Activated T-cell treated with anti-CD3 and anti-CD28 coated beads for 4 hours (primary cell): ENCODE data around the gene DBF4B.
"Not testable (repeated sequence)": the region's sequence is repeated elsewhere in the genome, so short reads cannot be mapped to it uniquely, and the experiment has no call there.

ENCODE experiments used
- DNase-seq: peaks from one replicate; pipeline ENCODE4 v3.0.0-alpha.2; 2020

DBF4B gene

DNA sequence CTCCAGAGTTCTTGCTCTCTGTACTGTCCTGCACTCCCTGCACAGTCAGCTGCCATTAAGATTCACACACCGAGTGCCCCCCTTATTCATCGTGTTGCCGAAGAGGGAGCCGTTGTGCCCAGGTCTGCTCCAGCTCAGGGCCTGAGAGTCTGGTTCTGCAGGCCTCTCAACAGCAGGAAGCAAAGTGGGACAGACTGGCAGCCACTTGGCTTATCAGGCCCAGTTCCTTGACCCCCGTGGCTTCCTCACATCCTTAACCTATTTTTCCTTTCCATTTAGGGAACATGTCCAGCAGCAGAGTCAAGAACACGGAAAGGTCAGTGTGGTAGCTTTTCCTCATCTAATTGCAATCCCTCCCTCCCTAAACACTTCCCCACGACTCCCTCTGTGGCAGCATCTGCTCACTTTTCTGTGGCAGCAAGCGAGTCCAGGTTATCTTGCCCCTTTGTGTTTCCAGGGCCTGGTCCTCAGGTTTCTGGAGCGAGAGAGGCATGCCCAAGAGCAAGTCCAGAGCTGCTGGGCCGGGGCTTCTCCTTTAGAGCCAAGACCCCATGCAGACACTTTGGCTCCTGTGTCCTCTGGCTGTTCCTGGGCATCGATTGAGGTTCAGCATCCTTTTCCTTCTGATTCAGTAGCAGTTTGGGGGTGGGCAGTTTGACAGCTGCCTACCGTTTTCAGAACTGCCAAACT, 28.2 kb downstream of the DBF4B start:
- DNase-seq = no peak

DNA sequence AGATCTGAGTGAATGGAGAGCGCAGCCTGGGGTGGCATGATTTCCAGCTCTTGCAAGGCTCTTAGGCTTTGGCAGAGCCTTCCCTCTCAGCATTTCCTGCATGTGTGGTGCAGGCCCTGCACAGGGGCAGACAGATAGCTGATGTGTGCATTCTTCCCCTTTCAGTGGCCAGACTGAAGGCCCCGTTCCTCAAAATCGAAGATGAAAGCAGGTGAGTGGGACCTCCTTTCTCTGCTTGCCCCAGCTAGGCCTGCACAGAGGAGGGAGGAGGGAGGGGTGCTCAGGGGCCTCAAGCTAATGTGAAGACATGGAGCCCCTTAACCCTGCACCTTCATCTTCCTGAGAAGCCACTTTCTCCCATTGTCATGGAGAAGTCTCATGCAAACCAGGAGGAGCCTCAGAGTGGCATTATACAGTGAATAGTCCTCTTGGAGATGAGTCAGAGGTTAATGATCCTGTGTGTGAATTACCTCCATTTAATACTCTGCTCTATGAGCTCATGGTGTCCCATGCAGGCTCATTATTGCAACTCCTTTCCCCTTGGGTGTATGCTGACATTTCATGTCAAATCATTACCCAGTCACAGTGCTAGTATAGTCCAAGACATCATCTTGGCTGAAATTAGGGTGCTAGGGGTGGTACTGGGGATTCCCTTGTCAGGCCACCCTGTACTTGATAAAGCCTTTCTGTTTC, 29.9 kb downstream of the DBF4B start:
- DNase-seq = no peak

GRCh38 chr17:44741316-44741715, 32.9 kb downstream of the DBF4B start:
- no peak for DNase-seq

DNA sequence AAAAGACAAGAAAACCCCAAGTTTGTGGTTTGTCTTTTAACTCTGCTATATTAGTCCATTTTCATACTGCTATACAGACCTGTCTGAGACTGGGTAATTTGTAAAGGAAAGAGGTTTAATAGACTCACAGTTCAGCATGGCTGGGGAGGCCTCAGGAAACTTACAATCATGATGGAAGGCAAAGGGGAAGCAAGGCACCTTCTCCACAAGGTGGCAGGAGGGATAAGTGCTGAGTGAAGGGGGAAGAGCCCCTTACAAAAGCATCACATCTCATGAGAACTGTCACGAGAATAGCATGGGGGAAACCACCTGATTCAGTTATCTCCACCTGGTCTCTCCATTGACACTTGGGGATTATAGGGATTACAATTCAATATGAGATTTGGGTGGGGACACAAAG, 36.8 kb downstream of the DBF4B start:
- DNase-seq = no peak

GRCh38 chr17:44745738-44746137, 37.3 kb downstream of the DBF4B start:
- not testable (repeated sequence) for DNase-seq

DNA sequence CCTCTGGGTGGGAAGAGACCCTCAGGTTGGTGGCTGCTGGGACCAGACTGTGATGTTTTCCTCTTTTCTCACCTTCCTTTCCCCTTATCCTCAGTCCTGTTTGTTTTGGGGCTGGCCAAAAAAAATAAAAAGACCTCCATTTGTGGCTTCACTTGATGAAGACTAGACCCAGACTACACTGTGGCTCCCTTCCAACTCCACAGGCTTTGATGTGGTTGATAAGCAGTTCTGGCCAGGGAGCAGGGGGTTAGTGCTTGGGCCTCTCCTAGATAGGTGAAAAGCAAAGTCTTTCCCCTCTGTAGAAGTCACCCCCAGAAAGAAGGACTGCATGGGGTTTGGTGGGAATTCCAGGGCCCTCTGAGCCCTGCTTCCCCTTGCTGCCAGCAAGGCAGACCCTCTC, 39.1 kb downstream of the DBF4B start:
- no peak for DNase-seq

DNA sequence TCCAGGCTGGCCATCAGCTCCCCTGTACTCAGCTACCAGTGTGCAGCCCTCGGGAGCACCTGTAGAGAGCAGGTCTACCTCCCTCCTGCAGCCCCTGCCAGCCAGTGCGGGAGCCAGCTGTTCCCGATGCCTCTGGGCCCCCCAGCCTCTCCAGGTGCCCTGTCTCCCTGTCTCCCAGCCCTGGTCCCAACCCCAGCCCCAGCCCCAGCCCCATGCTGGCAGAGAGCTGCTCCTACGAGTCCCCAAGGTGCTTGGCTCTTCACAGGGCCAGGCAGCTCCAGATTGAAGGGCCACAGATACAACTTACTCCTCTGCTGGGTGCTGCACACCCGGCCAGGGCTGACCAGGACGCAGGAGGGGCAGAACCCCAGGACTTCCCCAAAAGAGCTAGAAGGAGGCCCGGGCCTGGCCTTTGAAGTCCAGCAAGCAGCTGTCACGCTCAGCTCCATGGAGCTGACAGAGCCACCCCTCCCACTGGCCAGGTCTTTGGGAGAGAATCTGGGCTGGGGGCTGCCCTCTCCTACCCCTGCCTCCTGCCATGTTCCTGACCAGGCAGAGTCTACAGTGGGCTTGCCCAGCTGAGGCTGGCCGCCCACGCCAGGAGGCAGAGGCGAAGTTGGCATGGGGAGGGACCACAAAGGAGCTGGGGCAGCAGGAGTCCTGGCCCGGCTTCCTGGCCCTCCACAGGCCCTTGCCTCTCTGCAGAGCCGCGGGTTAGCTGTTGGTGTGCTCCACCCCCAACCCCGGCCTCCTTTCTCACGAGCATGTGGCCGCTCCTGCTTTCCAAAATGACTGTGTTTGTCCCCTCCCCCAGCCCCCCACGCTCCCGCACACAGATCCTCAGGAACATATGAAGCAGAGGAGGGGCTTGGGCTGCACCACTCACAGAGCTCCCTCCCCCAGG, 40.9 kb downstream of the DBF4B start:
- no peak for DNase-seq

- no peak for DNase-seq
Observed at GRCh38 chr17:44749980-44750318, 41.5 kb downstream of the DBF4B start.

- no peak for DNase-seq
Observed at GRCh38 chr17:44751331-44751730, 42.9 kb downstream of the DBF4B start.

GRCh38 chr17:44751806-44752205, 43.3 kb downstream of the DBF4B start:
- no peak for DNase-seq

DNA sequence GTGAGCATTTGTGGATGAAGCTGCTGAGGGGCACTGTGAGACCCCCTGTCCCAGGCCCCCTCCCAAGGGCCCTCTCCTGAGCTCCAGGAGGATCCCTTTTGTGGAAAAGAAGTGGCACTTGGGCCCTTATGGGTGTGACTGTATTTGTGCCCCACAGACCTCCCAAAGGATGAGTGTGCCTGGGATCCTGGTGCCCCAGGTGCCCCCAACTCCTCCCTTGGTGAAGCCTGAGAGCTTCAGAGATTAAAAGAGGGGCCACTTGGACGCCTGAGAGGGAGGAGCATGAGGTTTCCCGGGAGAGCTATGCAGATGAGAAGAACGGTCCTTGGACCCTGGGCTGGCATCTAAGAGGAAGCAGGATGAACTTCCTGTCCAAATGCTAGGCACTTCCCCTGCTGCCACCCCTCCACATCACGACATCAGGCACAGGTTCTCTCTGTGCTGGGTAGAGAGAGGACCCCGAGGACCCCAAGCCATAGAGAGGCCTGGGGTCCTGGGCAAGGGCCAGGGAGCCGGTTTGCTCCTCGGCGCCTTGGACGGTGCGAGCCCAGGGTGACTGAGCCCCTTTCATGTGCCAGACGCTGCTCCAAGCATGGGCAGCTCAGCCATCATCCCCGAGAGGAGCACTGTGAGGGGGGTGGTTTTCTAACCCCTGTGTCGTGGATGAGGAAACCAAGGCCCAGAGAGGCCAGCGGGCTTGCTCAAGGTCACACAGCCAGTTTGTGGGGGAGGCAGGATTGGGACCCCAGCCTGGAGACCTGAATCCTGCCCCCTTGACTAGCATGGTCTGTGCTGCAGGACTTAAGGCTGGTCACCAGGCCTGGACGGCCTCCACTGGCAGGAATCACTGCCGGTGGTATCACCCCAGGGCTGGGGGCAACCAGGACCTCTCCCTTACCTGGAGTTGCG, 44.7 kb downstream of the DBF4B start:
- no peak for DNase-seq

- no peak for DNase-seq
Observed at GRCh38 chr17:44754276-44754675, 45.8 kb downstream of the DBF4B start.

GRCh38 chr17:44755180-44755579, 46.7 kb downstream of the DBF4B start:
- DNase-seq = not testable (repeated sequence)

DNA sequence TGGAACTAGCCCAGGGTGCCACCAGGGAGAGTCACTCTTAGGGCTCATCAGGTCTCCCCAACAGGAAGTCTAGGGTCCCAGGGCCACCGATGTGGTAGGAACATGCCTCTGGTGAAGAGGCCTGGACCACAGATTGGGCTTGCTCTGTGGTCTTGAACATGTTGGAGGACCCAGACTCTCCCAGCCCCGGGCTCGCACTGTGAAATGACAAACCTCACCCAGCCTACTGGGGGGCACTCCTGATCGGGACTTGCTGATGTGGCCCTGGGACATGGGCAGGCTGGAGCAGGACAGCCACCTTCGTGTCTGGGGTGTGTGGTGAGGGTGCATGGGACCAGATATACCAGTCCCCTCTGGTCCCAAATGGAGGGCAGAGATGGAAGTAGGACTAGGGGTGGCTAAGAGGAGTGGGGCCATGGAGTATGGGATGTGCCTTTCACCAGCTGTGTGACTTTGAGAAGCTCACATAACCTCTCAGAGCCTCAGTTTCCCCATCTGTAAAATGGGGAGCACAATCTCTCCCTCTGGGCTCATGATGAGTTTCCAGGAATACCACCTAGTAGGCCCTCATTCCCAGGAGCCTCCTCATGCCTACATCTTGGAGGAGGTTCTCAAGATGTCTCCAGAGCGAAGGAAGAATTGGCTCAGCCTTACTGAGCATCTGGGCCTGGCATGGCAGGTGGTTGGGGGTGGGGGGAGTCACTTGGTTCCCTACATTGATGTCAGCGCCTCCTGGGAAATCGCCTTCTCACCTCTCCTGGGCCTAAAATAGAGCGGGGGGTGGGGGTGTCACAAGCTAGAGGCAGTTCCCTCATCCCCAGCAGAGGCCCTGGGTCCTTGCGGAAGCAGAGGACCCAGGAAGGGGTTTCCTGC, 48.8 kb downstream of the DBF4B start:
- no peak for DNase-seq

DNA sequence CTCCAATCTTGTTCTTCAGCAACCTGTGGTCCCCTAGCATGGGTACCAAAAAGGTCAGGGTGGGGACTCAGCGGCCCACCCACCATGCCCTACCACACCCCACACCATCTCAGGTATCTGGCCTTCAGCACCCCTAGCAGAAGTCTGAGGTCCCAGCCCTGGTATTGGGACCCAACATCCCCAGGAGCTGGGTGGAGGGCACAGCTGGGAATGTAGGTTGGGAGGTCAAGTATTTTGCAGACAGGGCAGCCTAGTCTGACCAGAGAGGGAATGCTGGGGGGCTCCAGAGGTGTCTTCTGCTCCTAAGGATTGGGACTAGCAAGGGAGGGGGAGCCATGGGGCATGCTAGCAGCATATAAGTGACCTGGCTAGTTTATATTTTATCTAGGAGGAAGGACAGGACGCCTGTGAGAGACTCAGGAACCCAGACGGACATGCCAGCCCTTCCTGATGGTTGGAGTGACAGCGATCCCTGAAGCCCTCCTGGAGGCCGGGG, 49.5 kb downstream of the DBF4B start:
- no peak for DNase-seq

DNA sequence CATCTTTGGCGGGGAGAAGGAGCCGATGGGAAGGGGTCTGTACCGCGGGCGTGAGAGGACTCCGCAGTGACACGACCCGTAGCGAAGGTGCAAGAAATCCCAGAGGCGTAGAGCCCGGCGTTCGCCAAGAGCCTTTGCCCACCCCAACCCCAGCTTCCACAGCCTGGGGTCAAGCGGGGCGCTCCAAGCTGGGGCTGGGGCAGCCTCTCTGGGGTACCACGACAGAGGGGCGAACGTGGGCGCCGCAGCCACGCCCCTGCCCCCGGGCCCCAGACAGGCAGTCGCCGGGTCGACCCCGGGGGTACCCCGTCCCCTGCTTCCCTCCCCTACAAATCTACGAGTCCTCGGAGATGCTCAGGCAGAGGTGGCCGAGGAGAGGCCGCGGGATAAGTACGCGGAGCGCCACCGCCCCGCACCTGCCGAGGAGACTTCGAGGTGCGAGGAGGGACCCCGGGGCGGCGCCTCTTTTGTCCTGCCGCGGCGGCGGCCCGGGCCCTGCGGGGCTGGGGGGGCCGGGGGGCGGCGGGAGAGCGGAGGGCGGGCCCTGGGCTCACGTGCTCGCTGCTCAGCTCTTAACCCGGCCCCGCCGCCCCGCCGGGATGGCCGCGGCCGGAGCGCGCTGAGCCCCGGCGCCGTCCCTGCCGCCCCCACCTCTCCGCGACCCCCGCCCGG, 50.1 kb downstream of the DBF4B start, which contains the start of gene ADAM11:
ADAM11 (plus strand) TSS at position 575 of the 672 bp plus-strand sequence. CDS start 212 bp downstream, outside the sequence.
- DNase-seq = no peak

DNA sequence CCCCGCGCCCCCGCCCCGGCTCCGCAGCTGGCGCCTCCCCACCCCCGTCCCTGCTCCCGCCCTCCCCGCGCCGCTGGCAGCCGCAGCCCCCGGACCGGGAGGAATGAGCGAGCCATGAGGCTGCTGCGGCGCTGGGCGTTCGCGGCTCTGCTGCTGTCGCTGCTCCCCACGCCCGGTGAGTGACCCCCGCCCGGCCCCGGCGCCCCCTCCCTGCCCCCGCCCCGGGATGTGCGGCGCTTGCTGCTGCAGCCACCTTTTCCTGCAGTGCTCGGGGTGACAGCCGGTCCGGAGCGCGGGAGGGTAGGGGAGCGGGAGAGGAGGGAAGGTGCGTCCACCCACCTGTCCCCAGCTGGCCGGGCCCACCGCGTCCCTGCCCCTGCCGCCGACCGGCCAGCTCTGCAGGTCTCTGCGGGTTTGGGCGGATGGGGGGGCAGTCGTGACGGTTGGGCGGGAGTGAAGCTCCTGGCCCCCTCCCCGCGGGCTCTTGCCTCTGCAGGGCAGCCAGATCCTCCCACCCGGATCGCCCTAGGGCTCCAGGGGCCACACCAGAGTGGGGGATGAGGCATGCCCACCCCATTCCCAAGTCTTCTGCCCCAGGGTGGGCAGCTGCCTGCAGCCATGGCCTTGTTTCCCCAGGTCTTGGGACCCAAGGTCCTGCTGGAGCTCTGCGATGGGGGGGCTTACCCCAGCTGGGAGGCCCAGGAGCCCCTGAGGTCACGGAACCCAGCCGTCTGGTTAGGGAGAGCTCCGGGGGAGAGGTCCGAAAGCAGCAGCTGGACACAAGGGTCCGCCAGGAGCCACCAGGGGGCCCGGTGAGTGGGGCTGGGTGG, 50.8 kb downstream of the DBF4B start:
- no peak for DNase-seq

DNA sequence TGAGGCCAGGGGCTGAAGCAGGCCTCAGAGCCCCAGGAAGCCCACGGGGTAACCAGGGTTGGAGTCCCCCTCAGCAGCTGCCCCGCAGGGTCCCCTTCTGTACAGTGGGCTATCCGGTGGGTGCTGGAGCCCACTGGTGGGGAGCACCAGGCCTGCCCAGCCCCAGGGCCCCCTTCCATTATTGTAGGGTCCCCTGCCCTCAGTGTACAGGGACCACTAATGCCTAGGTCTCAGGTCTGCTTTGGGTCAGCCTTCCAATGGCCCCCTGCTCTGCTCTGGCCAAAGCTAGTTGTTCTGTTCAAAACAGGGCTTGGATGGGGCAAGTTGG, 51.4 kb downstream of the DBF4B start:
- no peak for DNase-seq

DNA sequence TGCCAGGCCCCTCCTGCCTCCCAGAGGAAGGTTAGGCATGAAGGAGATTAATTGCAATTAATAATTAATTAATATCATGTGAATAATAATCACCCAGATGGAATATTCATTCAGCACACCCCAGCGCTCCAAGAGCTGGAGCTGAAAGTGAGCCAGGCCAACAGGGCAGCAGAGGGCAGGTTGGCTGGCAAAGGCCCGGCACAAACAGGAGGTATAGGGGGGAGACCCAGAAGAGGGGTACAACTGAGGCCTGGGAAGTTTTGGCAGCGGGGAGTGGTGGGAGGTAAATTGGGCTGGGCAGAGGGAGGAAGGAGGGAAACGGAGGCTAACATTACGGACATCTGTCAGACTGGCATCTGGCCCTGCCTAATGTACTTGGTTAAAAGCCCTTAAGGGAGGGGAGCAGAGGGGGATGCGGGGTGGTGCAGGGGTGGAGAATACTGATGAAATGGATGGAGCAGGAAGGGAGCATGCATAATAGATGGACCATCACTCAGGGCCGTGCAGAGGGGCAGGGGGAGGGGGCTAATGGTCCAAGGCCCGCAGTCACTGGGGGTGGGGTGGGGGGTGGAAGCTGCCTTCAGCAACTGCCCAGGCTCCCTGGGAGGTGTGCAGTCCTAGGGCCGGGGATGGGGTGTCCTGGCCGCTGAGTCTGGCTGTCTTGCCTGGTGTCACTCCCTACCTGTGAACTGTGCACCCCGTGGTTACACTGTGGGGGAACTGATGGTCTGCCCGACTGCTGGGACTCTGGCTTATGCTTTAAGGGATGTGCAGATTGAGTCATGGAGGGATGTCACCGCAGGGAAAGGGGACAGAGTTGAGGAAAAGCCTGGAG, 52.2 kb downstream of the DBF4B start:
- no peak for DNase-seq
